ENCODE results near the gene ATP7A.

ATP7A gene

GRCh38 chrX:78037881-78038280 is 127.4 kb downstream of the ATP7A start:
- H3K4me1 ChIP-seq (ENCODE audit: insufficient read depth, low read length, poor library complexity, severe bottlenecking) = no peaks in the 10 kb centered on the region
- no peaks in the 10 kb centered on the region for H3K9me2 ChIP-seq (replicated peaks; ENCODE audit: low read depth, low read length)
- H3K9ac ChIP-seq (ENCODE audit: low read depth, low read length, poor library complexity, severe bottlenecking) = no peak overlapping the region
- H2AFZ ChIP-seq (ENCODE audit: low read length) = no peak overlapping the region
- TF ChIP-seq EZH2phosphoT487 (IDR thresholded peaks at IDR 0.05; ENCODE audit: borderline replicate concordance) (no peak), CTCF (conservative IDR thresholded peaks at IDR 0.05; ENCODE audit: low read length) (no peak)
- no peaks in the 10 kb centered on the region for H3K9me3 ChIP-seq (ENCODE audit: insufficient read depth, low read depth, low read length)
- H3K27me3 ChIP-seq (ENCODE audit: insufficient read depth, low read length, poor library complexity, severe bottlenecking) = no peaks in the 10 kb centered on the region
- no peaks in the 10 kb centered on the region for H4K20me1 ChIP-seq (ENCODE audit: insufficient read depth, low read length, poor library complexity, severe bottlenecking)
- H3F3A ChIP-seq (ENCODE audit: low read depth) = no peaks in the 10 kb centered on the region
- H3K79me2 ChIP-seq (ENCODE audit: insufficient read depth, low read length) = no peaks in the 10 kb centered on the region
- no peaks in the 10 kb centered on the region for H3K36me3 ChIP-seq (ENCODE audit: insufficient read depth, low read length)
- H3K4me3 ChIP-seq (ENCODE audit: low read length, poor library complexity, severe bottlenecking) = no peak overlapping the region
- H3K4me2 ChIP-seq (ENCODE audit: low read depth, low read length, poor library complexity, severe bottlenecking) = no peak overlapping the region

GRCh38 chrX:78042601-78043000 is 132.1 kb downstream of the ATP7A start:
- no peak overlapping the region for H3K9ac ChIP-seq (ENCODE audit: low read depth, low read length, poor library complexity, severe bottlenecking)
- TF ChIP-seq CTCF (conservative IDR thresholded peaks at IDR 0.05; ENCODE audit: low read length) (no peak), EZH2phosphoT487 (IDR thresholded peaks at IDR 0.05; ENCODE audit: borderline replicate concordance) (no peak)
- H4K20me1 ChIP-seq (ENCODE audit: insufficient read depth, low read length, poor library complexity, severe bottlenecking) = no peaks in the 10 kb centered on the region
- no peaks in the 10 kb centered on the region for H3K79me2 ChIP-seq (ENCODE audit: insufficient read depth, low read length)
- no peaks in the 10 kb centered on the region for H3K9me3 ChIP-seq (ENCODE audit: insufficient read depth, low read depth, low read length)
- no peaks in the 10 kb centered on the region for H3K36me3 ChIP-seq (ENCODE audit: insufficient read depth, low read length)
- no peak overlapping the region for H2AFZ ChIP-seq (ENCODE audit: low read length)
- no peak overlapping the region for H3K4me3 ChIP-seq (ENCODE audit: low read length, poor library complexity, severe bottlenecking)
- no peak overlapping the region for H3K4me2 ChIP-seq (ENCODE audit: low read depth, low read length, poor library complexity, severe bottlenecking)
- H3F3A ChIP-seq (ENCODE audit: low read depth) = no peaks in the 10 kb centered on the region
- H3K4me1 ChIP-seq (ENCODE audit: insufficient read depth, low read length, poor library complexity, severe bottlenecking) = no peaks in the 10 kb centered on the region
- H3K27me3 ChIP-seq (ENCODE audit: insufficient read depth, low read length, poor library complexity, severe bottlenecking) = no peaks in the 10 kb centered on the region
- no peaks in the 10 kb centered on the region for H3K9me2 ChIP-seq (replicated peaks; ENCODE audit: low read depth, low read length)

GRCh38 chrX:78046362-78046761 is 135.9 kb downstream of the ATP7A start:
- Histone ChIP-seq H3K9me3 (ENCODE audit: insufficient read depth, low read depth, low read length) (no peaks in the 10 kb centered on the region), H3K9ac (ENCODE audit: low read depth, low read length, poor library complexity, severe bottlenecking) (no peak overlapping the region), H3K4me2 (ENCODE audit: low read depth, low read length, poor library complexity, severe bottlenecking) (no peak overlapping the region), H3K4me1 (ENCODE audit: insufficient read depth, low read length, poor library complexity, severe bottlenecking) (no peaks in the 10 kb centered on the region), H4K20me1 (ENCODE audit: insufficient read depth, low read length, poor library complexity, severe bottlenecking) (no peaks in the 10 kb centered on the region), H3K27me3 (ENCODE audit: insufficient read depth, low read length, poor library complexity, severe bottlenecking) (no peaks in the 10 kb centered on the region), H3F3A (ENCODE audit: low read depth) (no peaks in the 10 kb centered on the region), H2AFZ (ENCODE audit: low read length) (no peak overlapping the region), H3K79me2 (ENCODE audit: insufficient read depth, low read length) (no peaks in the 10 kb centered on the region), H3K9me2 (replicated peaks; ENCODE audit: low read depth, low read length) (no peaks in the 10 kb centered on the region), H3K4me3 (ENCODE audit: low read length, poor library complexity, severe bottlenecking) (no peak overlapping the region), H3K36me3 (ENCODE audit: insufficient read depth, low read length) (no peaks in the 10 kb centered on the region)
- TF ChIP-seq CTCF (conservative IDR thresholded peaks at IDR 0.05; ENCODE audit: low read length) (no peak), EZH2phosphoT487 (IDR thresholded peaks at IDR 0.05; ENCODE audit: borderline replicate concordance) (no peak)
